MG63 (cell line): ENCODE results near the gene CASTOR1. TPM values are rescaled to one million over a fixed set of nuclear protein-coding genes. Genes with fewer than 3 reads are reported as not detected.
A peak's percentile ranks its signal among the peaks of the same experiment; 100 is the strongest.

Source experiments
- DNase-seq: peaks from one replicate; pipeline ENCODE4 v3.0.0-alpha.2; 2020
- H3K27me3 ChIP-seq: fragments of 250-450 bp; sonication (Bioruptor Pico); 2 replicates; pipeline ENCODE4 v1.5.1; 2020; ENCODE audit warnings: mild to moderate bottlenecking, moderate library complexity
- H3K36me3 ChIP-seq: fragments of 250-450 bp; sonication (Bioruptor Pico); 2 replicates; pipeline ENCODE4 v1.5.1; 2020; ENCODE audit warnings: mild to moderate bottlenecking, moderate library complexity
- H3K4me3 ChIP-seq: fragments of 250-450 bp; sonication (Bioruptor Pico); 2 replicates; pipeline ENCODE4 v1.5.1; 2020; ENCODE audit warnings: mild to moderate bottlenecking, moderate library complexity
- H3K9me3 ChIP-seq: fragments of 250-450 bp; sonication (Bioruptor Pico); 2 replicates; pipeline ENCODE4 v1.5.1; 2020; ENCODE audit warnings: mild to moderate bottlenecking, moderate library complexity
- total RNA-seq: library from RNA; depleted of rRNA; stranded (reverse); fragments of >200 nt; shearing (Covaris generic); gene quantifications from 2 replicates; pipeline ENCODE4 v1.2.3, GENCODE V29; 2014; ENCODE audit warnings: low replicate concordance

CASTOR1 gene
- total RNA-seq, 1 experiment from 2014 or later: 2.3 TPM

DNA sequence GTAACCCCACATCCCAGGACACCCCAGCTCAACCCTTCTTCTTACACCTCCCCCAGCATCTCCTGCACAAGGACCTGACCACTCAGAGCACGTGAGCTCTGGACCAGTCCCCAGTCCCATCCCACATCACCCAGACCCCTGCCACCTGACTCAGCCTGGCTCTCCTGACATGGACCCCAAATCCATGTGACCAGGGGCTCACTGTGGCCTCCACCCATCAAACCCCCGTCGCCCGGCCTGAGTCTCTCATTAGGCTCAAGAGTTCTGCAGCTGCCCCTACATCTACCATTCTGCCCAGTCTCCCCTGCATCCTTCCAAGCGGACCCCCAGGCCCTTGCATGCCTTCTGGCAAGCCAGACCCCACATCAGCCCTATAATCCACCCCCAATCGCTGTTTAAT is 40.8 kb downstream of the CASTOR1 start:
- DNase-seq: no peak

DNA sequence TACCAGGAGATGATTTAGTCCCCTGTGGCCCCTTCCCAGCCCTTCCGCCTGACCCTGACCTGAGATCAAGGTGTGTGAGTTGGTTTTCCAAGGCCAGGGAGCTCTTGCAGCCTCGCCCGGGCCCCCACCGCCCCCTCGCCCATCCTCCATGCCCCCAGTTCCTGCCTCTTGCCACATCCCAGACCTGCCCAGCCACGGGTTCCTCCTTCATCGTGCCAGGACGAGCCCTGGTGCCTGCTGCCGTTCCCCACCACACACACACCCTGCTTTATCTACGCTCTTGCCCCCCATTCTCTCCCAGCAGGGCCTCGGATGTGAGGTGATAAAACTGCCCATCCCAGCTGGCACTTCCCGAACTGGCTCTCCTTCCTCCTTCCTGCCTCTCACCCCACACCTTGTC is 41.3 kb downstream of the CASTOR1 start:
- Histone ChIP-seq H3K27me3 (no peaks in the 10 kb centered on the region), H3K36me3 (peaks cover 24% of the 10 kb centered on the region), H3K9me3 (no peaks in the 10 kb centered on the region), H3K4me3 (no peak overlapping the region)
- no peak for DNase-seq

More for the DNA sequence above, 40.8 kb downstream of the CASTOR1 start:
- Histone ChIP-seq H3K9me3 (no peaks in the 10 kb centered on the region), H3K4me3 (no peak overlapping the region), H3K27me3 (no peaks in the 10 kb centered on the region), H3K36me3 (peaks cover 19% of the 10 kb centered on the region)

DNA sequence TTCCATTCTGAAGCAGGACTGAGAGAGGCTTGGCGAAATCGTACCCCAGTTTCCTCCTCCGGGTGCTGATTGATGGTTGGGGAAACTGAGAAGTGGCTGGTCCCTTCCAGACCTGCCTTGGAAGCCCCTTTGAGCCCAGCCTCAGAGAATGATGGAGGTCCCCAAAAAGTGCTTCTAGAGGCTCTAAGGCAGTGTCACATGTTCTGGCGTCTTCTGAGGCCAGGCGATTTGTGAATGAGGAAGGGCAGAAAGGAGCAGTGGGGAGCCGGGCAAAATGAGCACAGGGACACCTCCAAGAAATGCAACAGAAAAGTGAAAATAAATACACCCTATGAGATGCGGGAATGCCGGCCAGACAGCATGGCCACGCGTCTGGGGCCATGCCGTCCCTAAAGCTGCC is 41.7 kb downstream of the CASTOR1 start:
- Histone ChIP-seq H3K4me3 (no peak overlapping the region), H3K36me3 (peaks cover 27% of the 10 kb centered on the region), H3K27me3 (no peaks in the 10 kb centered on the region), H3K9me3 (no peaks in the 10 kb centered on the region)
- DNase-seq: no peak

GRCh38 chr22:30246814-30247376 is 42.4 kb downstream of the CASTOR1 start:
- Histone ChIP-seq H3K27me3 (no peaks in the 10 kb centered on the region), H3K9me3 (no peaks in the 10 kb centered on the region), H3K36me3 (peaks cover 28% of the 10 kb centered on the region), H3K4me3 (peak overlapping the region; percentile 74)
- DNase-seq: peak; percentile 37

DNA sequence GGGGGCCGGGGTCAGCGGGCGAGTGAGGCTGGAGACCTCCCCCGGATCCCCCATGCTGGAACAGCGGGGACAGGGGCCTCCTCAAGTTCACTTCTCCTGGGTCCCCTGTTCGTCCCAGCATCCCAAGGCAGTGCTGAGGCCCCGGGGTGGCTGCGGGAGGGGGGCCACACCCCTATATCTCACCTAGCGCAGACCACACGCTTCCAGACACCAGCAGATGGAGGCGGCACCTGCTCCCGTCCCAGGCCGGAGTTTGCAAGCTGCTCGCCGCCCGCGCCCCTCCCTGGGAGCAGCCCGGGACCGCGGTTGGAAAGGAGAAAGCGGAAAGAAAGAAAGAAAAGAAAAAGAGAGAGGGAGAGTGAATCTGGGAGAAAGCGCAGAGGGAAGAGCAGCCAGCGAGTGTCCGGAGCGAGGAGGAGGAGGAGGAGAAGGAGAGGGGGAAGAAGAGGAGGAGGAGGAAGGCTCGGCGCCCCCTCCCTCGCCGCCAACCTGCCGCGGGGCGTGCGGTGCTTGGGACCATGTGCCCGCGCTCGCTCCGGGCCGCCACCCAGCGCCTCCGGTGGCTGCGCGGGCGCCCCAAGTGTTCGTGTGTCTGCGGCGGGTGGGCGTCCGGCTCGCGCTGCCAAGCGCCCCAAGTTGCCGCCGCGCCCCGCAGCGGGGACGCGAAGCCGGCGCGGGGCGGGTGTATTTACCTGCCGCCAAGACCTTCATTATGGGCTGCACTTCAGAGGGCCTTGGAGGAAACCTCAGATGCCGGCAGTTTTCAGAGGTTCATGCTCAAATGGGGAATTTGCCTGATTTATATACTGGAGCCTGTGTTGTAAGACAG is 43.1 kb downstream of the CASTOR1 start, which contains the start of gene LIF:
Gene LIF (minus strand): TSS at position 775 of the 829 bp plus-strand sequence. CDS start 64 bp downstream, at position 711.
- Histone ChIP-seq H3K4me3 (peak within 1 kb of the TSS; percentile 74), H3K27me3 (no peaks in the 10 kb centered on the region), H3K36me3 (peaks cover 35% of the 10 kb centered on the region), H3K9me3 (no peaks in the 10 kb centered on the region)
- peak; percentile 55 for DNase-seq

GRCh38 chr22:30245181-30245984 is 43.9 kb downstream of the CASTOR1 start:
- no peaks in the 10 kb centered on the region for H3K9me3 ChIP-seq
- DNase-seq: no peak
- peak overlapping the region; percentile 74 for H3K4me3 ChIP-seq
- no peaks in the 10 kb centered on the region for H3K27me3 ChIP-seq
- peaks cover 41% of the 10 kb centered on the region for H3K36me3 ChIP-seq

GRCh38 chr22:30244641-30245040 is 44.7 kb downstream of the CASTOR1 start:
- Histone ChIP-seq H3K36me3 (peaks cover 41% of the 10 kb centered on the region), H3K4me3 (peak overlapping the region; percentile 74), H3K9me3 (no peaks in the 10 kb centered on the region), H3K27me3 (no peaks in the 10 kb centered on the region)
- no peak for DNase-seq

DNA sequence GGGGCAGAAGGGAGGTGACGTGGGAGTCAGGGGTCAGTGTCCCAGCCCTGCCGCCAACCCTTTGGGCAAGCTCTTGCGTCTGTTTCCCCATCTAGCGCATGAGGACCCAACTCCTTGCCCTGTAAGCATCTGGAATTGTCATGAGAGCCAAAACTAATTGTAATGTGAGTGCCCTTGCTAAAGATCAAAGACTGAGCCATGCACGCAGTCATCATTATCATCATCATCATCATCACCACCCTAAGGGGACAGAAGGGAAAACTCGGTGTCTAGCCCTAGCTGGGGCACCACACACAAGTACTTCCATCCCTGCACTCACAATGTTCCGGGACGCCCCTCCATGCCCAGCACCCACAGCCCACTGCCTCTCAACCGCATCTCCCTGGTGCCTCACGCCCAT is 45.2 kb downstream of the CASTOR1 start:
- Histone ChIP-seq H3K9me3 (no peaks in the 10 kb centered on the region), H3K36me3 (peaks cover 41% of the 10 kb centered on the region), H3K27me3 (no peaks in the 10 kb centered on the region), H3K4me3 (peak overlapping the region; percentile 74)
- no peak for DNase-seq

GRCh38 chr22:30243661-30244060 is 45.6 kb downstream of the CASTOR1 start:
- Histone ChIP-seq H3K9me3 (no peaks in the 10 kb centered on the region), H3K4me3 (no peak overlapping the region), H3K36me3 (peaks cover 41% of the 10 kb centered on the region), H3K27me3 (no peaks in the 10 kb centered on the region)
- no peak for DNase-seq

- no peak for DNase-seq
- Histone ChIP-seq H3K27me3 (no peaks in the 10 kb centered on the region), H3K4me3 (no peak overlapping the region), H3K9me3 (no peaks in the 10 kb centered on the region), H3K36me3 (peaks cover 41% of the 10 kb centered on the region)
Observed at GRCh38 chr22:30241576-30242371, 47.5 kb downstream of the CASTOR1 start.

DNA sequence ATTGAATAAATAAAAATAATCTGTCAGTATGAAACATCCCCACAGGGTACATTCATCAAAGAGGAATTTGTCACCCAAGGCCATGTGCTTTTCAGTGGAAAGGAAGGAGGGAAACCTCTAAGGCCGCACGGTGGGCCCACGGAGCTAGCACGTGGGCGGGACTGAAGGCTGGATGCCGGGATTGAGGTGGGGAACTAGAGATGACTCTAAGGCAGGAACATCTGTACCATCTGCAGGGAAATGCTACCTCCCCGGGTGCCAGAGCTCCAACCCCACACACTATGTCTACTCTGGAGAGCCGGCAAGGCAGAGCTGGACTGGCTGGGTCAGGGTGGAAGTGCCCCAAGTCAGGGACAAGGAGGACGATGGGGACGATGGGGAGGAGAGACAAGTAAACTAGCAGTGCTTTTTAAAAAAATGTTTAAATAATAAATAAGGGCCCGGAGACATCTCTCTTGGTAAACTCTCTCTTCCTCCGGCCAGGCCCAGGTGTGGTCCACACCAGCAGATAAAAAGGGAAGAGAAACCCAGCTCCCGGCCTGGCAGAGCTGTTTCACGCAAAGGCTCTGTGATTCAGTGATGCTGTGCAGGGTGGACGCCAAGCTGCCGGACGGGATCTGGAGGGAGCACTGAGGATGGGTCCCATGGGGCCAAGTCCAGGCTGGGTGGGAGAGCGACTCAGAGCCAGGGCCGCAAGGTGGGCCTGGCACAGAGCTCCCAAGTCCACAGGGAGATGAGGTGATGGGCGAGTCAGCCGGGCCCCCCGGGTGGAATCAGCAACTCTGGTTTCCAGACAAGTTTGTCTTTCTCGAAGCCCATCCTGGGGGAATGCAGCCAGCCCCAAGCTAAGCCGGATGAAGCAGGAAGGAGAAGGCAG is 48.5 kb downstream of the CASTOR1 start:
- Histone ChIP-seq H3K36me3 (peaks cover 38% of the 10 kb centered on the region), H3K27me3 (no peaks in the 10 kb centered on the region), H3K9me3 (no peaks in the 10 kb centered on the region), H3K4me3 (no peak overlapping the region)
- DNase-seq: no peak

GRCh38 chr22:30239488-30240405 is 49.6 kb downstream of the CASTOR1 start:
- DNase-seq: no peak
- no peaks in the 10 kb centered on the region for H3K27me3 ChIP-seq
- no peak overlapping the region for H3K4me3 ChIP-seq
- no peaks in the 10 kb centered on the region for H3K9me3 ChIP-seq
- peaks cover 35% of the 10 kb centered on the region for H3K36me3 ChIP-seq

GRCh38 chr22:30238661-30239487 is 50.4 kb downstream of the CASTOR1 start:
- peak; percentile 81 for DNase-seq

GRCh38 chr22:30238136-30238535 is 51.2 kb downstream of the CASTOR1 start:
- Histone ChIP-seq H3K27me3 (no peaks in the 10 kb centered on the region), H3K9me3 (no peaks in the 10 kb centered on the region), H3K4me3 (no peak overlapping the region), H3K36me3 (peaks cover 18% of the 10 kb centered on the region)
- no peak for DNase-seq

More at GRCh38 chr22:30238661-30239487, 50.4 kb downstream of the CASTOR1 start:
- no peaks in the 10 kb centered on the region for H3K27me3 ChIP-seq
- no peaks in the 10 kb centered on the region for H3K9me3 ChIP-seq
- no peak overlapping the region for H3K4me3 ChIP-seq
- H3K36me3 ChIP-seq: peaks cover 26% of the 10 kb centered on the region
